ENCODE measurements around the gene SYNGR1.

- TF ChIP-seq TAF1 (IDR thresholded peaks at IDR 0.05; ENCODE audit: low read depth) (no peak), EGR1 (IDR thresholded peaks at IDR 0.05) (no peak), REST (IDR thresholded peaks at IDR 0.05; ENCODE audit: low read depth) (no peak), EP300 (IDR thresholded peaks at IDR 0.05; ENCODE audit: borderline replicate concordance) (no peak)
Measured at GRCh38 chr22:39392341-39392948, 42.7 kb downstream of the SYNGR1 start.
